Fibroblast of the conjunctiva (primary cell): ENCODE measurements around the gene TACSTD2.
"Not testable (repeated sequence)": the region's sequence is repeated elsewhere in the genome, so short reads cannot be mapped to it uniquely, and the experiment has no call there.

Experiments
- DNase-seq: peaks from one replicate; pipeline ENCODE4 v3.0.0-alpha.2; 2010; ENCODE audit warnings: low read depth

Gene TACSTD2, protein sequence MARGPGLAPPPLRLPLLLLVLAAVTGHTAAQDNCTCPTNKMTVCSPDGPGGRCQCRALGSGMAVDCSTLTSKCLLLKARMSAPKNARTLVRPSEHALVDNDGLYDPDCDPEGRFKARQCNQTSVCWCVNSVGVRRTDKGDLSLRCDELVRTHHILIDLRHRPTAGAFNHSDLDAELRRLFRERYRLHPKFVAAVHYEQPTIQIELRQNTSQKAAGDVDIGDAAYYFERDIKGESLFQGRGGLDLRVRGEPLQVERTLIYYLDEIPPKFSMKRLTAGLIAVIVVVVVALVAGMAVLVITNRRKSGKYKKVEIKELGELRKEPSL

DNA sequence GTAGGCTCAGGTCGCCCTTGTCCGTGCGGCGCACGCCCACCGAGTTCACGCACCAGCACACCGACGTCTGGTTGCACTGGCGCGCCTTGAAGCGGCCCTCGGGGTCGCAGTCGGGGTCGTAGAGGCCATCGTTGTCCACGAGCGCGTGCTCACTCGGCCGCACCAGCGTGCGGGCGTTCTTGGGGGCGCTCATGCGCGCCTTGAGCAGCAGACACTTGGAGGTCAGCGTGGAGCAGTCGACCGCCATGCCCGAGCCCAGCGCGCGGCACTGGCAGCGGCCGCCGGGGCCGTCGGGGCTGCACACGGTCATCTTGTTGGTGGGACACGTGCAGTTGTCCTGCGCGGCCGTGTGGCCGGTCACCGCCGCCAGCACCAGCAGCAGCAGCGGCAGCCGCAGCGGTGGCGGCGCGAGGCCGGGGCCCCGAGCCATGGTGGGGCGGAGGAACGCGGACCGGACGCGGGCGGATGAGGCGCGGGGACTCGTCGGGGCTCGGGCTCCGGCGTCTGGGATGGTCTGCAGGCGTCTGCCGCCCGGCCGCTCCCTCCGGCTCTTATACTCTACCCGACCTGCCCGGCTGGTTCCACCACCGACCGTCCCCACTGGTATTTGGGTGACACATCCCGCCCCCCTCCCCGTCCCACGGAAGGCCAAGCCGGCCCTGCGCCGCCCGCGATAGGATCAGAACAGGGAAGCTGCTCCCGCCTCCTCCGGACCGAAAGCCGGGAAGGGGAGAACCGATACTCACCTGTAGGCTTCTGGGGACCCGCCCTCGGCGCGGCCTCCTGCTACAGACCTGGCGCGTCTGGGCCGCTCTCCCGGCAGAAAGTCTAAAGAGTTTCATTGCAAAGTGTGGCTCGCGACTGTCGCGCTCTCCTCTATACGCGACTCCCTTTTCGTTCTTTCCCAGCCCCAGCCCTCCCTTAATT lies at the start of gene TACSTD2:
TACSTD2 (minus strand) TSS at position 526 of the 927 bp plus-strand sequence; CDS start at position 430, 96 bp downstream.
- no peak for DNase-seq

DNA sequence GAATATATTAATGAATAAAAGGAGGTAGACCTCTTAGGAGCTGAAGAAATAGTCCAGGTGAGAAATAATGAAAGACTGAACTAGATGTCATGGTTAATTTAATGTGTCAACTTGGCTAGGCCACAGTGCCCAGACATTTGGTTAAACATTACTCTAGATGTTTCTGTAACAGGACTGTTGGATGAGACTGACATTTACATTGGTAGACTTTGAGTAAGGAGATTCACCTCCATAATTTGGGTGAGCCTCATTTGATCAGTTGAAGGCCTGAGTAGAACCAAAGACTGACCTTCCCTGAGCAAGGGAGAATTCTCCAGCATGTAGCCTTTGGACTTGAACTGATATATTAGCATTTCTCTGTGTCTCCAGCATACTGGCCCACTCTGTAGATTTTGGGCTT lies 49.2 kb upstream of the TACSTD2 start:
- DNase-seq = no peak

DNA sequence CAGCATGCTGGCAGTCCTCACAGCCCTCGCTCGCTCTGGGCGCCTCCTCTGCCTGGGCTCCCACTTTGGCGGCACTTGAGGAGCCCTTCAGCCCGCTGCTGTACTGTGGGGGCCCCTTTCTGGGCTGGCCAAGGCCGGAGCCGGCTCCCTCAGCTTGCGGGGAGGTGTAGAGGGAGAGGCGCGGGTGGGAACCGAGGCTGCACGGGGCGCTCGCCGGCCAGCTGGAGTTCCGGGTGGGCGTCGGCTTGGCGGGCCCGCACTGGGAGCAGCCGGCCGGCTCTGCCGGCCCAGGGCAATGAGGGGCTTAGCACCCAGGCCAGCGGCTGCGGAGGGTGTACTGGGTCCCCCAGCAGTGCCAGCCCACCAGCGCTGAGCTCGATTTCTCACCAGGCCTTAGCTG lies 46.2 kb upstream of the TACSTD2 start:
- not testable (repeated sequence) for DNase-seq

GRCh38 chr1:58622571-58622970 lies 45.5 kb upstream of the TACSTD2 start:
- DNase-seq = no peak

GRCh38 chr1:58621391-58621790 lies 44.3 kb upstream of the TACSTD2 start:
- no peak for DNase-seq

GRCh38 chr1:58620926-58621325 lies 43.9 kb upstream of the TACSTD2 start:
- DNase-seq = no peak

- no peak for DNase-seq
Observed at GRCh38 chr1:58620259-58620658, 43.2 kb upstream of the TACSTD2 start.

DNA sequence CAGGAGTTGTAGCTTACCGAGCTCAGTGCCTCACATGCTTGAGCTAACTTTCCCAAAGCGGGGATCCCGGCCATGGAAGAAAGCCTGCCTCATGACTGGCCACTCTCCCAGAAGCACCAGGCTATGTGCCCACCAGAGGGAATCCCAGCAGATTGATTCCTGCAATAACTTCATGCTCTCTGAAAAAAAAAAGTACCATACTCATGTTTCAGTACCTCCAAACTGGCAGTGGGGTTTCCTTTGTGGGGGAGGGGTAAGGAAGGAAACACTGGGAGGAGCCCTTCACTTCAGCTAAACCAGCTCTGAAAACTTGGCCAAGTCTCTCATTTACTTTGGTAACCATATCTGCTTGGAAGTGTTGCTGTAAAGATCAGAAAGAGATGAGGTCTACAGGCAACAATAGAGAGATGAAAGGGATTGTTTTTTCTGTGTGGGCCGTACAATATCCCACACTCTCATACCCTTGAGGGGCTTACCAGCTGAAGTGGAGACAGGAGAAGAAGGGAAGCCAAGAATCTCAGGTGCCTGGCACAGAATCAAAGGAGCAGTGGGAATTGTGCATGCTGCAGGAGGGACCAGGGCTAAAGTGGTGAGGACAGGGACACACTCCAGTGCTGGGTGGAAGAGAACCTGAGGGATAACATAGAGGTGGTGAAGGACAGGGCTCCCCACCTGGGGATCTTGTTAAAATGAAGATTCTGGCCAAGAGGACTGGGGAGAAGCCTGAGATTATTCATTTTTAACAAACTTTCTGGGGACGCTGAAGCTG lies 42.4 kb upstream of the TACSTD2 start:
- peak; percentile 9 for DNase-seq

DNA sequence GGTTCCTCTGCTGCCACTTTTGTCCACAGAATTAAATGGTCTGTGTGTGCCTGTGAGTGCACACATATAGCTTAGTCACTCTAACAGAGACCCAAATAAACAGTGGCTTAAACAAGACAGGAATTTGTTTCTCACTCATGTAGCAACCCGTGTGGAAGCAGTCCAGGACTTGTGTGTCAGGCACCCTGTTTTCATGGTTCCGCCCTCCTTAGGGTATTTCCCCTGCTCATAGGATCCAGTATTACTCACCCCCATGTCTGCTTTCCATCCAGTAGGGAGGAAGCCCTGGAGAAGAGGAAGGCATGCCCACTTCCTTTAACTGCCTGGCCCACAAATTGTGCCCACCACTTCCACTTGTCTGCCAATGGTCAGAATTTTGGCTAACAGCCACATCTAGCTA lies 41.3 kb upstream of the TACSTD2 start:
- peak; percentile 91 for DNase-seq

GRCh38 chr1:58611861-58612385 lies 34.9 kb upstream of the TACSTD2 start:
- no peak for DNase-seq

- no peak for DNase-seq
Observed at GRCh38 chr1:58608945-58609344, 31.9 kb upstream of the TACSTD2 start.

DNA sequence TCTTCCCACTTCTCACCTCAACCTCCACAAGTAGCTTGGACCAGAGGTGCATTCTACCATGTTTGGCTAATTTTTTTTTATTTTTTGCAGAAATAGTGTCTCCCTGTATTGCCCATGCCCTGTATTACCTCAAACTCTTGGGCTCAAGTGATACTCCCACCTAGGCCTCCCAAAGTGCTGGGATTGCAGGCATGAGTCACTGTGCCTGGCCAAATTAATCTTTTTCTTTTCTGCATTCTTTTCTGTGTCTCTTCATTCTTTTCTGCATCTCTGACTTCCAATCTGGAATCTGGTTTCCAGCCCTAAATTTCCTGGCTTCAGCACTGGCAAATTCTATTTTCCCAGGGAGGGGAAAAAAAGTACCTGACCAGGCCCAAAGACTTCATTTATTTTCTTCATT lies 31.2 kb upstream of the TACSTD2 start:
- no peak for DNase-seq

- DNase-seq = no peak
Observed at GRCh38 chr1:58607391-58607790, 30.3 kb upstream of the TACSTD2 start.

DNA sequence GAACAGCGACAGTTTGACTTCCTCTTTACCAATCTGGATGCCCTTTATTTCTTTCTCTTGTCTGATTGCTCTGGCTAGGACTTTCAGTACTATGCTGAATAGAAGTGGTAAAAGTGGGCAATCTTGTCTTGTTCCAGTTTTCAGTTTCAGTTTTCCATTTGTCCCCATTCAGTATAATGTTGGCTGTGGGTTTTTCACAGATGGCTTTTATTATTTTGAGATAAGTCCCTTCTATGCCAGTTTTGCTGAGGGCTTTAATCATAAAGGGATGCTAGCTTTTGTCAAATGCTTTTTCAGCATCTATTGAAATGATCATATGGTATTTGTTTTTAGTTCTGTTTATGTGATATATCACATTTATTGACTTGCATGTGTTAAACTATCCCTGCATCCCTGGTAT lies 24.9 kb upstream of the TACSTD2 start:
- not testable (repeated sequence) for DNase-seq

DNA sequence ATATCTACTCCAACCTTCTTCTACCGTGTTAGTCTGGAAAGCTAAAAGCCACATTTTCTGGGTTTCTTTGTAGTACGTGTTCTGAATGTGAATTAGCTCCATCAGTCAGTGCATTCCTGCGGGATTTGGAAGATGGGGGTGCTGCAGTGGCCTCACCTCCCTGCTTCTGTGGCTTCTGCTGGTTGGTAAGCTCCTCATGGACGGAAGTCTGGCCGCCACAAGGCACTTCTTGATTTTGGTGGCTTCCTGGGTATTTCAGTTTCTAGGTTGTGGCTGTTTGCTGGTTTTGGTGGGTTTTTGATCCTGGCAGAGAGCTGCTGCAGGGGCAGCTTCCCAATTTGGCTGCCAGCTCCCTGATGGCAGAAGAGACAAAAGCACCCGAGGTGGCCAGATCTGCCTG lies 20.9 kb upstream of the TACSTD2 start:
- no peak for DNase-seq

- DNase-seq = peak; percentile 12
Observed at GRCh38 chr1:58597076-58597475, 20.0 kb upstream of the TACSTD2 start.

GRCh38 chr1:58596631-58597052 lies 19.6 kb upstream of the TACSTD2 start:
- no peak for DNase-seq

DNA sequence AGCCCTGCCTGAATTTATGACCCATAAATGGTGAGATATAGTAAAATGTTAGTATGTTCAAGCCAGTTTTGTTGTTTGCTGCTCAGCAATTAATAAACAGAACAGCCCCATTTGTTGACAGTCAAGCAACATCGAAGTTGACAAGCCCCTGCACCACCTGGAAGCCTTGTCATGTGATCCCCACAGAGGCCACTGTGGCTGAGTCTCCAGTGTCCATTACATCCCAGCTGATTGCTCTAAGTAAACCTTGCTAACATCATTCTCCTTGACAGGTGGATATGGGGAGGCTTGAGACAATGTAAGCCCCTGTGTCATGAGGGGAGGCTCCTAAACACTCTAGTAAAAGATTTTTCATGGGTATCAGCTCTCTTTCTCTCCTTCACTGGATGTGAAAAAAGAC lies 17.5 kb upstream of the TACSTD2 start:
- no peak for DNase-seq

- DNase-seq = peak; percentile 56
Observed at GRCh38 chr1:58592522-58593134, 15.6 kb upstream of the TACSTD2 start.

DNA sequence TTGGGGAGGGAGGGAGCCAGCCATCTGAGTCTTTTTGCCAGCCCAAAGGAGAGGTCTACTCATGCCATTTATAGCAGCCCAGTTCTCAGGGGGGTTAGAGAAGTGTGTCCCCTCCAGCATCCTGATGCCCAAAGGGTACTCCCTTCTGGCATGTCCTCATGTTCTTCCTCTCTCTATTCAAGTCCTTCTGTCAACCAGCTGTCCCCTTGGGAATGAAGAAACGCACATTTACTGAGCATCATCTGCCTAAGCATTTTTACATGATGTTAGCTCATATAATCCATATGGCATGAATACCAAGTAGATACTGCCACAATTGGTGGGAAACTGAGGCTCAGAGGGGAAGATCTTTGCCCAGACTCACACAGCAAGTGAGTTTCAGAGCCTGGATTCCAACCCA lies 14.8 kb upstream of the TACSTD2 start:
- DNase-seq = no peak

GRCh38 chr1:58590019-58590418 lies 13.0 kb upstream of the TACSTD2 start:
- DNase-seq = no peak

- no peak for DNase-seq
Observed at GRCh38 chr1:58588396-58588795, 11.3 kb upstream of the TACSTD2 start.
